ENCODE data around the gene CBFB. TPM values are rescaled to one million over a fixed set of nuclear protein-coding genes. Genes with fewer than 3 reads are reported as not detected.

The CBFB gene
- total and polyA plus RNA-seq, 2 of the 4 experiments (the other 2 are of a cell fraction) = 44.2 to 48.0 TPM

DNA sequence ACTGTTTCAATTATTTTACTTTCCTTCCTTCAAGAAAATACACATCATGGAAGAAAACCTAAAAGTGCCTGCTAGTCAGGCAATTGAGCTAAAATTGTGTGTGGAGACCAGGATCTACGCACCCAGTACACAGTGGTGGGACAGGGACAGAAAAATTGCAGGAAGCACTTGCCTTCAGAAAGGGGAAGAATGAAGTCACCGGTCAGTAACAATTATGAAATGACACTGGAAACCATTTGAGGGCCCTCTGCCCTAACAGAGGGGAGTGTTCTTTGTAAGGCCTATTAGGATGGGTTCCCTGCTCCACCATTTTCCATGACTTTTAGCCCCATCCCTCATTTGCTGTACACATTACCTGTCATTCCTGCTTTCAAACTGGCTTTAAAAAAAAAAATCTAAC, 76.3 kb downstream of the CBFB start:
- Histone ChIP-seq H3K9ac (ENCODE audit: low read depth, low read length) (no peak overlapping the region), H3K9me3 (ENCODE audit: control insufficient read depth, insufficient read depth, low read length) (no peaks in the 10 kb centered on the region), H2BK15ac (ENCODE audit: low read depth, low read length) (no peak overlapping the region), H3K4ac (ENCODE audit: low read depth, low read length) (no peak overlapping the region), H4K8ac (ENCODE audit: low read depth in 2 of 2, low read length in 2 of 2) (no peak overlapping the region), H3K14ac (replicated peaks; ENCODE audit: low read depth, low read length) (no peak overlapping the region), H3K4me2 (ENCODE audit: low read depth, low read length) (no peak overlapping the region), H3K18ac (ENCODE audit: low read depth, low read length) (no peak overlapping the region), H3K27ac (ENCODE audit: insufficient read depth, low read length) (no peak overlapping the region), H3K36me3 (ENCODE audit: control insufficient read depth, insufficient read depth, low read length) (no peaks in the 10 kb centered on the region), H2AFZ (replicated peaks; ENCODE audit: low read length, poor library complexity) (no peak overlapping the region), H3K23ac (ENCODE audit: low read depth, low read length) (no peak overlapping the region), H3K56ac (ENCODE audit: extremely low read depth, insufficient read depth, low read length) (no peak overlapping the region), H2BK120ac (ENCODE audit: low read depth, low read length) (no peak overlapping the region), H4K20me1 (ENCODE audit: insufficient read depth, low read length) (peaks cover 17% of the 10 kb centered on the region), H2BK20ac (ENCODE audit: low read depth, low read length) (no peak overlapping the region), H3K79me1 (ENCODE audit: low read depth in 1 of 2, low read length in 2 of 2) (peaks cover 5 to 10% of the 10 kb centered on the region in 2 experiments), H2BK5ac (ENCODE audit: low read depth, low read length, poor library complexity, severe bottlenecking) (no peak overlapping the region), H2AK9ac (replicated peaks; ENCODE audit: low read depth, low read length, poor library complexity) (no peak overlapping the region), H4K91ac (ENCODE audit: insufficient read depth, low read depth, low read length) (no peak overlapping the region), H3K9me1 (ENCODE audit: insufficient read depth, low read length) (peaks cover 10% of the 10 kb centered on the region), H4K5ac (ENCODE audit: low read depth, low read length) (no peak overlapping the region), H3K4me1 (ENCODE audit: control insufficient read depth, insufficient read depth, low read length) (peaks cover 10% of the 10 kb centered on the region), H3K4me3 (ENCODE audit: insufficient read depth, low read depth, low read length) (no peak overlapping the region), H2AK5ac (ENCODE audit: low read depth, low read length) (no peak overlapping the region), H3K27me3 (ENCODE audit: control insufficient read depth, insufficient read depth, low read length) (no peaks in the 10 kb centered on the region)
- intact Hi-C loops (cut with micrococcal nuclease) (no loop called here), in situ Hi-C loops (cut with MboI; ENCODE audit: low sequenced_read_pairs) (no loop called here), dilution Hi-C loops (cut with HindIII; ENCODE audit: low sequenced_read_pairs, unreplicated experiment) (no loop called here)
- DNase-seq = no peak
- CTCF ChIA-PET = interaction anchor here (0.6 kb wide), 1 partner anchor 64 kb away, joined by 5 read pairs; no protein-coding TSS in a partner anchor
- TF ChIP-seq CEBPB (IDR thresholded peaks at IDR 0.05; ENCODE audit: low read depth, low read length) = no peak
- TF ChIP-seq MAFK (IDR thresholded peaks at IDR 0.05; ENCODE audit: low read depth, low read length) = no peak
- TF ChIP-seq BHLHE40 (IDR thresholded peaks at IDR 0.05; ENCODE audit: low read depth, low read length) = no peak
- ATAC-seq (ENCODE audit: low read depth) = no peak
- whole genome bisulfite sequencing, 2 experiments (ENCODE audit: extremely low coverage in 2 of 2, insufficient read length in 1 of 2) = no CpG with 5 or more reads among the region's 2 CpGs
- BruUV-seq (replicated peaks) = no TSS peak
- POLR2A ChIA-PET (ENCODE audit: unreplicated experiment) = no interaction called here

All from IMR-90 (cell line).